ENCODE measurements around the gene RAD9B.
A peak's percentile ranks its signal among the peaks of the same experiment; 100 is the strongest.
"Not testable (repeated sequence)": the region's sequence is repeated elsewhere in the genome, so short reads cannot be mapped to it uniquely, and the experiment has no call there.

Gene RAD9B

GRCh38 chr12:110501752-110502738, at the start of gene RAD9B, which contains the start of gene VPS29:
Gene RAD9B, plus strand, starts transcription at chr12:110502331. Its CDS starts 7 bp downstream, at chr12:110502338.
Gene VPS29, minus strand, starts transcription at chr12:110502111. Its CDS starts 60 bp downstream, at chr12:110502051.
- peak; percentile 97 for DNase-seq (ENCODE audit: low spot score)

- no peak for DNase-seq (ENCODE audit: low spot score)
Measured at GRCh38 chr12:110453569-110454296, 48.4 kb upstream of the RAD9B start.

GRCh38 chr12:110458756-110459155, 43.4 kb upstream of the RAD9B start:
- DNase-seq (ENCODE audit: low spot score) = no peak

GRCh38 chr12:110461189-110461588, 40.9 kb upstream of the RAD9B start:
- not testable (repeated sequence) for DNase-seq (ENCODE audit: low spot score)

GRCh38 chr12:110465024-110465423, 37.1 kb upstream of the RAD9B start:
- DNase-seq (ENCODE audit: low spot score) = no peak

- DNase-seq (ENCODE audit: low spot score) = not testable (repeated sequence)
Measured at GRCh38 chr12:110465765-110466164, 36.4 kb upstream of the RAD9B start.

GRCh38 chr12:110466791-110467190, 35.3 kb upstream of the RAD9B start:
- DNase-seq (ENCODE audit: low spot score) = no peak

GRCh38 chr12:110467847-110468213, 34.3 kb upstream of the RAD9B start:
- DNase-seq (ENCODE audit: low spot score) = no peak

GRCh38 chr12:110468214-110469048, 33.7 kb upstream of the RAD9B start, which contains the start of the genes FAM216A and GPN3:
Gene FAM216A, plus strand, starts transcription at chr12:110468845. Its CDS starts 31 bp downstream, at chr12:110468876.
Gene GPN3, minus strand, starts transcription at chr12:110468257. Its CDS starts 54 bp downstream, at chr12:110468203.
- peak; percentile 98 for DNase-seq (ENCODE audit: low spot score)

- no peak for DNase-seq (ENCODE audit: low spot score)
Measured at GRCh38 chr12:110475426-110475825, 26.7 kb upstream of the RAD9B start.

GRCh38 chr12:110498984-110499706, 3.0 kb upstream of the RAD9B start:
- no peak for DNase-seq (ENCODE audit: low spot score)

- DNase-seq (ENCODE audit: low spot score) = peak; percentile 43
Measured at GRCh38 chr12:110501399-110501751, 756 bp upstream of the RAD9B start.

GRCh38 chr12:110503432-110503831, 1.3 kb downstream of the RAD9B start:
- DNase-seq (ENCODE audit: low spot score) = no peak

- DNase-seq (ENCODE audit: low spot score) = no peak
Measured at GRCh38 chr12:110505332-110505731, 3.2 kb downstream of the RAD9B start.

GRCh38 chr12:110508071-110508586, 6.0 kb downstream of the RAD9B start:
- DNase-seq (ENCODE audit: low spot score) = no peak

- DNase-seq (ENCODE audit: low spot score) = no peak
Measured at GRCh38 chr12:110513842-110514241, 11.7 kb downstream of the RAD9B start.

- DNase-seq (ENCODE audit: low spot score) = no peak
Measured at GRCh38 chr12:110514363-110514762, 12.2 kb downstream of the RAD9B start.

GRCh38 chr12:110516995-110517394, 14.9 kb downstream of the RAD9B start:
- DNase-seq (ENCODE audit: low spot score) = no peak

GRCh38 chr12:110518014-110518413, 15.9 kb downstream of the RAD9B start:
- DNase-seq (ENCODE audit: low spot score) = not testable (repeated sequence)

GRCh38 chr12:110520876-110521712, 19.0 kb downstream of the RAD9B start:
- DNase-seq (ENCODE audit: low spot score) = not testable (repeated sequence)

Measured in putamen (tissue), 1 donor.